Mononuclear cell (primary cell): Measurements from ENCODE around the gene INPP5D. TPM values are rescaled to one million over a fixed set of nuclear protein-coding genes. Genes with fewer than 3 reads are reported as not detected.
"Not testable (repeated sequence)": the region's sequence is repeated elsewhere in the genome, so short reads cannot be mapped to it uniquely, and the experiment has no call there.

Source experiments
- H3K27me3 ChIP-seq: 2 replicates; pipeline ENCODE4 v1.6.0; 2011; ENCODE audit warnings: low read length, control low read depth; ENCODE audit not compliant: insufficient read depth
- H3K4me1 ChIP-seq: 2 replicates; pipeline ENCODE4 v1.5.1; 2011; ENCODE audit warnings: mild to moderate bottlenecking, low read length, control low read depth; ENCODE audit not compliant: insufficient read depth
- H3K4me3 ChIP-seq: 2 replicates; pipeline ENCODE4 v1.5.1; 2011; ENCODE audit warnings: mild to moderate bottlenecking, low read length, moderate library complexity
- H3K9me3 ChIP-seq: 2 replicates; pipeline ENCODE4 v1.5.1; 2011; ENCODE audit warnings: low read depth, mild to moderate bottlenecking, control low read depth, low read length
- total RNA-seq: library from RNA; depleted of rRNA; stranded (reverse); fragments of >200 nt; gene quantifications from one replicate; pipeline ENCODE4 v1.2.3, GENCODE V29; 2012

The INPP5D gene
- total RNA-seq, 1 donor, result 122 TPM

DNA sequence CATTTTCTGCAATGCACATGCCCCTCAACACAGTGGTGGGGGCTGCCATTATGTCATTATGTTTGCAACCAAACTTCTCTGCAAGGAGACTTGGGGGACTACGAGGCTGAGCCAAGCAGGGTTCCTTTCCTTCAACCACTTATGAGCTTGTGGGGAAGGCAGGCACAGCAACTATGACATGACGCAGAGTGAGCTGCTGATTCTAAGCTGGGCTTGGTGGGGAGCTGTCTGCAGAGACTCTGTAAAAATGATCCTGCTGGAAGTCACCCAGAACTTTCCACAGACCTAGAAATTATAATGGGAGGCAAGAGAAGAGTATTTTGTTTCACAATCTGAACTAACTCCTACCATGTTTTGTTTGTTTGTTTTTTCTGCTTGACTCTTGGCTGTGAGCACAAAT, 55.6 kb downstream of the INPP5D start:
- peaks cover 66% of the 10 kb centered on the region for H3K4me1 ChIP-seq
- no peaks in the 10 kb centered on the region for H3K27me3 ChIP-seq
- no peaks in the 10 kb centered on the region for H3K9me3 ChIP-seq
- H3K4me3 ChIP-seq, result no peak overlapping the region

- Histone ChIP-seq H3K4me1 (peaks cover 59% of the 10 kb centered on the region), H3K4me3 (no peak overlapping the region), H3K27me3 (no peaks in the 10 kb centered on the region), H3K9me3 (no peaks in the 10 kb centered on the region)
Measured at GRCh38 chr2:233116946-233117345, 56.8 kb downstream of the INPP5D start.

DNA sequence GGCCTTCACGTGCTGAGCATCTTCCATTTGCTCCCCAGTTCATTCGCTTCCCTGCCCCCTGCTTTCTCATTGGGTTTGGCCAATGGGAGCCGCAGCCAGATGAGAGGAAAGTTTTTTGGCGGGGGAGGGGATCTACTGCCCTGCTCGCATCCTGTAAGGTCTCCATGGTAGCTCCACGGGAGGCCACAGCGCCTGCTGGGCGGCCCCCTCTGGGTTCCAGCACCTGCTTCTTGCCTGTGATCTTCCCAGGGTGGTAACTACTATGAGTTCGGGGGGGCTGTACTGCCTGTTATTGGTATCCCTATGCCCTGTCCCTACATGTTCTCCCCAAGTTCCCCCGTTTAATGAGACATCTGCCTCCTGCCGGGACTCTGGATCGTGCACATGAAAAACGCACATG, 57.2 kb downstream of the INPP5D start:
- Histone ChIP-seq H3K4me3 (no peak overlapping the region), H3K4me1 (peaks cover 58% of the 10 kb centered on the region), H3K27me3 (no peaks in the 10 kb centered on the region), H3K9me3 (no peaks in the 10 kb centered on the region)

DNA sequence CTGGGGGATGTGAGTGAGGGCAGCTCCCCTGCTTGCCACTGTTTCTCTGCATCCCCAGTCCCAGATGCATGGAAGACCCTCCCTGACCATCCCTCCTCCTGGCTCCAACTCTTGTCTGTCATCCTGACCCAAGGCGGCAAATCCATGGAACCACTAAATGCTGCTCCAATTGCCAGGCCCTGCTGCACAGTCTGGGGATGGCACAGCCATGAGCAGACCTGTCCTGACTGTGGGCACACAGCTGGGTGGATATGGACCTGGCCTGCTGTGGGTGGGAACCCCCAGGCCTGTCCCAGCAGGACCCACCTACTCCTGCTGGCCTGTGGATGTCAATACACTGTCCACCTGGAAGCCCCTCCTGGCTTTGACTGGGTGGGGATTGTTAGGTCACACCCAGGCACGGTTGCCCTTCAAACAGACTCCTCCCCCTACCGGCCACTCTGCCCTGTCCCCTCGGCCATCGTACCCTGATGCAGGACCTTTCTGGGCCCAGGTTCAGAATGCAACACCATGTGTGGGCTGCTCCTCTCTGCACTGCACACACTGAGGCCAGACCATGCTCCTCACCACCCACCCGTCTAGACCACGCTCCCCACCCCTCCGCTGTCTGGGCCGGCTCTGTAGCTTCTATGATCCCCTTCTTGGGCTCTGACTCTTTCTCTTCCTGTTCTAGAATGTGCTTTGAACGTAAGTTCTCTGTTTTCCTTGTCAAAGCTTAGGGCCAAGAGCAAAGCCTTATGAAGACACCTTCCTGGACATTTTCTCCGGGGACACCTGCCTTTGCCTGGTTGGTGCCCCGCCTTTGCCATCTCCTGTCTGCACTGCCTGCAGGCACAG, 57.9 kb downstream of the INPP5D start:
- H3K4me3 ChIP-seq, result no peak overlapping the region
- peaks cover 54% of the 10 kb centered on the region for H3K4me1 ChIP-seq
- no peaks in the 10 kb centered on the region for H3K9me3 ChIP-seq
- no peaks in the 10 kb centered on the region for H3K27me3 ChIP-seq

GRCh38 chr2:233118648-233119000, 58.5 kb downstream of the INPP5D start:
- peaks cover 49% of the 10 kb centered on the region for H3K4me1 ChIP-seq

GRCh38 chr2:233119123-233119522, 59.0 kb downstream of the INPP5D start:
- H3K9me3 ChIP-seq, result no peaks in the 10 kb centered on the region
- no peaks in the 10 kb centered on the region for H3K27me3 ChIP-seq
- H3K4me3 ChIP-seq, result no peak overlapping the region
- H3K4me1 ChIP-seq, result peaks cover 49% of the 10 kb centered on the region

More at GRCh38 chr2:233118648-233119000, 58.5 kb downstream of the INPP5D start:
- Histone ChIP-seq H3K9me3 (no peaks in the 10 kb centered on the region), H3K4me3 (no peak overlapping the region), H3K27me3 (no peaks in the 10 kb centered on the region)

- peaks cover 47% of the 10 kb centered on the region for H3K4me1 ChIP-seq
- H3K4me3 ChIP-seq, result no peak overlapping the region
Measured at GRCh38 chr2:233119806-233120205, 59.7 kb downstream of the INPP5D start.

GRCh38 chr2:233120459-233120858, 60.3 kb downstream of the INPP5D start:
- H3K27me3 ChIP-seq, result no peaks in the 10 kb centered on the region
- H3K4me3 ChIP-seq, result no peak overlapping the region
- peaks cover 41% of the 10 kb centered on the region for H3K4me1 ChIP-seq
- no peaks in the 10 kb centered on the region for H3K9me3 ChIP-seq

More at GRCh38 chr2:233119806-233120205, 59.7 kb downstream of the INPP5D start:
- Histone ChIP-seq H3K9me3 (no peaks in the 10 kb centered on the region), H3K27me3 (no peaks in the 10 kb centered on the region)

- H3K4me3 ChIP-seq, result no peak overlapping the region
- H3K27me3 ChIP-seq, result no peaks in the 10 kb centered on the region
- H3K9me3 ChIP-seq, result no peaks in the 10 kb centered on the region
- peaks cover 28% of the 10 kb centered on the region for H3K4me1 ChIP-seq
Measured at GRCh38 chr2:233121856-233122255, 61.7 kb downstream of the INPP5D start.

GRCh38 chr2:233122541-233122940, 62.4 kb downstream of the INPP5D start:
- no peak overlapping the region for H3K4me3 ChIP-seq
- H3K4me1 ChIP-seq, result peaks cover 21% of the 10 kb centered on the region
- no peaks in the 10 kb centered on the region for H3K27me3 ChIP-seq
- H3K9me3 ChIP-seq, result no peaks in the 10 kb centered on the region

- H3K9me3 ChIP-seq, H3K4me3 ChIP-seq, H3K27me3 ChIP-seq: not testable (repeated sequence)
- peaks cover 11% of the 10 kb centered on the region for H3K4me1 ChIP-seq
Measured at GRCh38 chr2:233123576-233123975, 63.4 kb downstream of the INPP5D start.

DNA sequence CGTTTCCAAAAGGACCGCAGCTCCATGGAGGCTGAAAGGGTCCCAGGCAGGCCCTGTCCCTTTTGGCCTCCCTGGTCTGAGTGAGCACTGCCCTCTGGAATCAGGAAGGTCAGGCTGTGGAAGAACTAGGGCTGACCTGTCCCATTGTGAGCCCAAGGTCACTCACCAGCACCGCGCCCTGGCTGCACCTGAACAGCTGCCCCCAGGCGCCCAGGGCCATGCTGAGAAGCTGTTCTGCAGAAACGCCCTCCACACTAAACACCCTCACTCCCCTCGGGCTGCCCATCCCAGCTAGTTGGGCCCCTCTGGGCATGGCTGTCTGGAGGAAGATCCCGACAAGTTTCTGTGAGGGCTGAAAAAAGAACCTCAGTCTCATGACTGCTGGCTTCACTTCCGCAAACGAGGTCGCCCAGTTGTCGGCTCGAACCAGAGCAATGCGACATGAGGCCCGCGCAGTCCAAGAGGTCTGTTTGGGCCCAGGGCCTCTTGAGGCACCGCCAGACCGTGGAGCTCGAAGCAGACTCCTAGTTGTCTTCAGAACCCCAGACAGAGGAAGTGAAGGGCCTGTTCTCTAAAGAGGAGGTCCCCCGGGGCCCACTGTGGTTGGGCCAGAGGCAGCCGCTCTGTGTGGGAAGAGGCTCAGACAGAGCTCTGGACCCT, 64.4 kb downstream of the INPP5D start:
- H3K4me3 ChIP-seq, result no peak overlapping the region
- no peaks in the 10 kb centered on the region for H3K9me3 ChIP-seq
- peaks cover 12% of the 10 kb centered on the region for H3K4me1 ChIP-seq

GRCh38 chr2:233125455-233126065, 65.4 kb downstream of the INPP5D start:
- no peaks in the 10 kb centered on the region for H3K9me3 ChIP-seq
- H3K4me3 ChIP-seq, result no peak overlapping the region
- H3K27me3 ChIP-seq, result no peaks in the 10 kb centered on the region
- peaks cover 19% of the 10 kb centered on the region for H3K4me1 ChIP-seq

More for the DNA sequence above, 64.4 kb downstream of the INPP5D start:
- no peaks in the 10 kb centered on the region for H3K27me3 ChIP-seq

DNA sequence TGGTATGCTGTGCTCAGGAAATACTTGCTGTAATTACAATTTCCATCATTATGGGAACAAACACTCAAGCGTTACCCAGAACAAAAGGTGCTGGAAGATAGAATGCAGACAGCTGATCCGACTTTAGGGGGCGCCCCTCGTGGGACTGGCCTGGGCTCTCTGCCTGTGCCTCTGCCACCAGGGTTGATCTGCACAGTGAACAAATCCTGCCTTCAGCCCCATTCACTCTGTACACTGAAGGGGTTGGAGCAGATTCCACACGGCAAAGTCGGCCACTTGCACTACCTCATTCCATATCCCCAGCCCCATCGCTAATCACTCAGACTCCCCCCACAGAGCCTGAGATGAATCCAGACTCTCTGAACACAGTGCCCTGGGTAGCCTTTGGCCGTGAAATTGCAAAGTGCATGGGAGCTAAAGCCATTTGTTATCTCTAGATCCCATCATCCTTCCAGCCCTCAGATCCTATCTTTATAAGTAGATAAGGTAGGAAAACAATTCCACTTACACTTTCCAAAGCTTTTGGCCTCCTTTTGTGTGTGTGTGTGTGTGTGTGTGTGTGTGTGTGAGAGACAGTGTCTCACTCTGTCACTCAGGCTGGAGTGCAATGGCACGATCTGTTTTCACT, 69.3 kb downstream of the INPP5D start:
- H3K27me3 ChIP-seq, result no peaks in the 10 kb centered on the region
- no peaks in the 10 kb centered on the region for H3K9me3 ChIP-seq
- H3K4me1 ChIP-seq, result peaks cover 13% of the 10 kb centered on the region
- no peak overlapping the region for H3K4me3 ChIP-seq

DNA sequence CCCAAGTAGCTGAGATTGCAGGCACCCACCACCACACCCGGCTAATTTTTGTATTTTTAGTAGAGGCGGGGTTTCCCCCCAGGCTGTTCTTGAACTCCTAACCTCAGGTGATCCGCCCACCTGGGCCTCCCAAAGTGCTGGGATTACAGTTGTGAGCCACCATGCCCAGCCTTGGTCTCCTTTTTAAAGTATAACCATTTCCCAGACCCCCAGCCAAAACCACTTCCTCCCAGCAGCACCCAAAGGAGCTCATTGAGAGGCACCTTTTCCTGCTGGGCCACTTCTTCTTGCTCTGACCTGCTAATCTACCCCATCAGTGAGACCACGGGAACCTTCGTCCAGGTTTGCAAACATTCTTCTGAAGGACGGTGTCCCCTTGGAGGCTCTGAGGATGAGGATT, 69.9 kb downstream of the INPP5D start:
- no peaks in the 10 kb centered on the region for H3K9me3 ChIP-seq
- no peak overlapping the region for H3K4me3 ChIP-seq
- no peaks in the 10 kb centered on the region for H3K27me3 ChIP-seq
- H3K4me1 ChIP-seq, result peaks cover 11% of the 10 kb centered on the region
